H1 (cell line): ENCODE data around the gene DCBLD1. TPM values are rescaled to one million over a fixed set of nuclear protein-coding genes. Genes with fewer than 3 reads are reported as not detected.

Experiments used
- CTCF ChIA-PET: fragments of 300-600 bp; sonication (Branson Sonifier 250); formaldehyde crosslinking; loops from one replicate; lab custom pipeline; 2021; ENCODE audit not compliant: partially characterized antibody; lab: Charles Lee
- POLR2A ChIA-PET: fragments of 300-600 bp; sonication (Branson Sonifier 250); formaldehyde crosslinking; loops from one replicate; lab custom pipeline; 2021; ENCODE audit warnings: inconsistent platforms; ENCODE audit not compliant: partially characterized antibody; lab: Charles Lee
- DNase-seq, 2 experiments: peaks; one replicate each; pipeline versions ENCODE4 v3.0.0 to v3.0.0-alpha.2; 2010 to 2022; ENCODE audit warnings: low spot score in 2 of 2, low read depth in 1 of 2, mixed read lengths in 1 of 2
- FAIRE-seq: peaks from 2 replicates; lab custom pipeline; 2011; peaks lifted over from hg19 to GRCh38; lab: Jason Lieb, UNC
- H2AFZ ChIP-seq: 2 replicates; pipeline ENCODE4 v1.8.1; 2012; ENCODE audit warnings: low read length, inconsistent platforms
- H2AK5ac ChIP-seq: 2 replicates; pipeline ENCODE4 v1.6.1; 2013; ENCODE audit warnings: low read depth, low read length
- H2BK120ac ChIP-seq: replicated peaks from 2 replicates; pipeline ENCODE3; 2013; ENCODE audit warnings: low read depth, low read length, inconsistent platforms
- H2BK12ac ChIP-seq: 2 replicates; pipeline ENCODE4 v1.6.1; 2013; ENCODE audit warnings: low read depth, low read length
- H2BK15ac ChIP-seq: 2 replicates; pipeline ENCODE4 v1.6.1; 2013; ENCODE audit warnings: low read length
- H2BK20ac ChIP-seq: 2 replicates; pipeline ENCODE4 v1.6.1; 2013; ENCODE audit warnings: low read length
- H2BK5ac ChIP-seq: 2 replicates; pipeline ENCODE4 v1.6.1; 2013; ENCODE audit warnings: low read depth, low read length
- H3K14ac ChIP-seq: 2 replicates; pipeline ENCODE4 v1.6.1; 2013; ENCODE audit warnings: inconsistent platforms; ENCODE audit not compliant: insufficient read length
- H3K18ac ChIP-seq: 2 replicates; pipeline ENCODE4 v1.6.1; 2013; ENCODE audit warnings: low read length; ENCODE audit errors: extremely low read depth
- H3K23ac ChIP-seq: 2 replicates; pipeline ENCODE4 v1.6.1; 2013; ENCODE audit warnings: inconsistent platforms; ENCODE audit not compliant: insufficient read length
- H3K23me2 ChIP-seq: 2 replicates; pipeline ENCODE4 v1.6.1; 2013; ENCODE audit warnings: low read depth, low read length
- H3K27ac ChIP-seq: 2 replicates; pipeline ENCODE4 v1.6.1; 2011; ENCODE audit warnings: low read depth, low read length, inconsistent platforms
- H3K27me3 ChIP-seq, 4 experiments: replicated peaks in 1 of 4; 1 replicate in 1 of 4; 2 replicates in 3 of 4; pipeline versions ENCODE4 v1.6.1 to v1.8.1; 2011 to 2013; ENCODE audit warnings: low read length in 3 of 4, mild to moderate bottlenecking in 3 of 4, inconsistent platforms in 2 of 4, mixed read lengths in 2 of 4, moderate library complexity in 1 of 4; ENCODE audit not compliant: control insufficient read depth in 3 of 4, insufficient read depth in 3 of 4; ENCODE audit errors: extremely low read depth in 1 of 4
- H3K36me3 ChIP-seq, 4 experiments: 2 replicates each; pipeline versions ENCODE4 v1.6.1 to v1.8.1; 2011 to 2013; ENCODE audit warnings: mild to moderate bottlenecking in 4 of 4, low read length in 3 of 4, moderate library complexity in 2 of 4, control low read depth in 1 of 4, inconsistent platforms in 1 of 4; ENCODE audit not compliant: insufficient read depth in 4 of 4, control insufficient read depth in 2 of 4
- H3K4ac ChIP-seq: replicated peaks from 2 replicates; pipeline ENCODE3; 2013; ENCODE audit warnings: low read length, low read depth, mixed read lengths, inconsistent platforms; ENCODE audit not compliant: insufficient read length
- H3K4me1 ChIP-seq, 4 experiments: replicated peaks in 1 of 4; 1 replicate in 1 of 4; 2 replicates in 3 of 4; pipeline versions ENCODE4 v1.6.1 to v1.8.1; 2011 to 2013; ENCODE audit warnings: low read length in 3 of 4, inconsistent platforms in 2 of 4, mixed read lengths in 1 of 4; ENCODE audit not compliant: insufficient read depth in 4 of 4, control insufficient read depth in 3 of 4
- H3K4me2 ChIP-seq, 2 experiments: 2 replicates each; pipeline versions ENCODE4 v1.6.1 to v1.8.1; 2011 to 2013; ENCODE audit warnings: low read depth in 2 of 2, low read length in 2 of 2, control low read depth in 1 of 2, inconsistent platforms in 1 of 2, mild to moderate bottlenecking in 1 of 2; ENCODE audit not compliant: insufficient read depth in 1 of 2
- H3K4me3 ChIP-seq, 4 experiments: fragments of 200-600, 300-600 bp in 1 of 4; sonication (generic), shearing (Covaris generic), sonication (Bioruptor Twin) in 1 of 4; 2 replicates each; pipeline versions ENCODE4 v1.5.1 to v1.8.1; 2011 to 2016; ENCODE audit warnings: low read length in 4 of 4, low read depth in 3 of 4, control low read depth in 2 of 4, inconsistent platforms in 2 of 4, mild to moderate bottlenecking in 2 of 4, mixed read lengths in 1 of 4, moderate library complexity in 1 of 4; ENCODE audit not compliant: insufficient read depth in 2 of 4; ENCODE audit errors: extremely low read depth in 1 of 4
- H3K56ac ChIP-seq: replicated peaks from 2 replicates; pipeline ENCODE3; 2013; ENCODE audit warnings: low read depth, mild to moderate bottlenecking, mixed read lengths, low read length, inconsistent platforms; ENCODE audit not compliant: insufficient read length
- H3K79me1 ChIP-seq: 2 replicates; pipeline ENCODE4 v1.6.1; 2013; ENCODE audit warnings: low read depth, low read length, control low read depth
- H3K79me2 ChIP-seq, 2 experiments: 2 replicates each; pipeline versions ENCODE4 v1.6.1 to v1.8.1; 2012 to 2013; ENCODE audit warnings: low read length in 2 of 2, mild to moderate bottlenecking in 2 of 2, inconsistent platforms in 1 of 2; ENCODE audit not compliant: insufficient read depth in 2 of 2, control insufficient read depth in 1 of 2
- H3K9ac ChIP-seq, 4 experiments: replicated peaks in 1 of 4; 1 replicate in 1 of 4; 2 replicates in 3 of 4; pipeline versions ENCODE4 v1.6.1 to v1.8.1; 2011 to 2013; ENCODE audit warnings: low read depth in 3 of 4, low read length in 3 of 4, control low read depth in 2 of 4, mild to moderate bottlenecking in 2 of 4, moderate library complexity in 2 of 4, inconsistent platforms in 1 of 4; ENCODE audit errors: extremely low read depth in 1 of 4
- H3K9me3 ChIP-seq, 2 experiments: 2 replicates each; pipeline versions ENCODE4 v1.6.1 to v1.8.1; 2012 to 2013; ENCODE audit warnings: mild to moderate bottlenecking in 2 of 2, moderate library complexity in 2 of 2, control low read depth in 1 of 2, inconsistent platforms in 1 of 2, low read depth in 1 of 2, low read length in 1 of 2, mixed read lengths in 1 of 2; ENCODE audit not compliant: insufficient read depth in 2 of 2
- H4K20me1 ChIP-seq, 2 experiments: replicated peaks in 1 of 2; 2 replicates each; pipeline versions ENCODE3 to v1.8.1; 2011 to 2013; ENCODE audit warnings: inconsistent platforms in 2 of 2, low read length in 2 of 2, mild to moderate bottlenecking in 1 of 2; ENCODE audit not compliant: insufficient read depth in 2 of 2, control insufficient read depth in 1 of 2
- H4K5ac ChIP-seq: 2 replicates; pipeline ENCODE4 v1.6.1; 2013; ENCODE audit warnings: low read length, low read depth, mixed read lengths, inconsistent platforms; ENCODE audit not compliant: insufficient read length
- H4K8ac ChIP-seq: 2 replicates; pipeline ENCODE4 v1.8.0; 2013; ENCODE audit warnings: mild to moderate bottlenecking, moderate library complexity, low read length, inconsistent platforms; ENCODE audit not compliant: insufficient read depth; ENCODE audit errors: extremely low read depth
- H4K91ac ChIP-seq: replicated peaks from 2 replicates; pipeline ENCODE3; 2013; ENCODE audit warnings: low read length, mixed read lengths, inconsistent platforms; ENCODE audit not compliant: insufficient read length
- CEBPB ChIP-seq: IDR thresholded peaks from 2 replicates; pipeline ENCODE4 v1.6.1; 2012; ENCODE audit warnings: low read depth, low read length
- NANOG ChIP-seq: IDR thresholded peaks from 2 replicates; pipeline ENCODE4 v1.6.1; 2011; ENCODE audit warnings: low read length, low read depth, mild to moderate bottlenecking, inconsistent platforms; ENCODE audit not compliant: insufficient read depth, poor library complexity, severe bottlenecking
- RBBP5 ChIP-seq: IDR thresholded peaks from 2 replicates; pipeline ENCODE4 v1.7.1; 2012; ENCODE audit warnings: low read depth, mild to moderate bottlenecking, inconsistent platforms, low read length, moderate library complexity, borderline replicate concordance
- SIRT6 ChIP-seq: IDR thresholded peaks from one replicate; pipeline ENCODE4 v1.7.1; 2012; ENCODE audit warnings: low read length, inconsistent platforms
- SP1 ChIP-seq: IDR thresholded peaks from 2 replicates; pipeline ENCODE4 v1.6.1; 2011; ENCODE audit warnings: low read depth, low read length
- SP2 ChIP-seq: IDR thresholded peaks from 2 replicates; pipeline ENCODE4 v1.6.1; 2012; ENCODE audit warnings: mild to moderate bottlenecking, low read length, inconsistent platforms
- TAF7 ChIP-seq: optimal IDR thresholded peaks from 2 replicates; pipeline ENCODE3; 2011; ENCODE audit warnings: low read depth, mild to moderate bottlenecking, inconsistent platforms, low read length, moderate library complexity, borderline replicate concordance
- TCF12 ChIP-seq: IDR thresholded peaks from 2 replicates; pipeline ENCODE4 v1.6.1; 2011; ENCODE audit warnings: low read depth, mild to moderate bottlenecking, low read length
- WGBS, 2 experiments: shearing (Covaris generic) in 1 of 2; methylation state at CpG; one replicate each; pipeline versions ENCODE4 v1.1.6 to v1.1.7; 2013 to 2015; ENCODE audit warnings: low lambda C conversion rate in 2 of 2, mixed read lengths in 2 of 2, inconsistent platforms in 1 of 2, low coverage in 1 of 2, missing lambda C conversion rate in 1 of 2; ENCODE audit not compliant: insufficient replicate concordance in 2 of 2, insufficient coverage in 1 of 2, insufficient read length in 1 of 2; ENCODE audit errors: extremely low coverage in 1 of 2, missing lambda C conversion rate in 1 of 2; 5-methylcytosine and 5-hydroxymethylcytosine counted together
- polyA plus RNA-seq, 7 experiments: library from polyadenylated mRNA; depleted of rRNA in 3 of 7; stranded (reverse) in 5 of 7; unstranded in 2 of 7; fragments of >200 nt in 5 of 7; fragments of 200-250 nt in 2 of 7; gene quantifications; 1 replicate in 5 of 7; 2 replicates in 1 of 7; 4 replicates in 1 of 7; pipeline versions ENCODE4 v1.2.1 to v1.2.3, GENCODE V29; 2011 to 2013; ENCODE audit warnings: missing spikeins in 2 of 7, mixed read lengths in 2 of 7
- total RNA-seq: library from RNA; stranded (reverse); fragmentation: NEBNext Ultra II Directional; extraction: Animal tissue kit (Norgen Biotek cat#: 25700); gene quantifications from 2 replicates; pipeline ENCODE4 v1.2.1, GENCODE V29; 2021

Gene DCBLD1
- total and polyA plus RNA-seq, 2 of the 8 experiments (the other 6 are each of a cell fraction or from before 2014, with no cell fraction given): 3.9 to 11.2 TPM

GRCh38 chr6:117494283-117494682 lies 11.8 kb downstream of the DCBLD1 start:
- no peak for FAIRE-seq
- DNase-seq: no peak
- no peak overlapping the region for H3K4me2 ChIP-seq
- H2BK15ac ChIP-seq: no peak overlapping the region
- no peak overlapping the region for H4K5ac ChIP-seq
- H3K79me1 ChIP-seq: no peaks in the 10 kb centered on the region
- ChIA-PET POLR2A (no interaction called here), CTCF (interaction anchor here (0.6 to 1.0 kb wide), 2 partner anchors 44 to 263 kb away, joined by 3 read pairs; no protein-coding TSS in a partner anchor)
- no peaks in the 10 kb centered on the region for H3K36me3 ChIP-seq
- H2BK120ac ChIP-seq: no peak overlapping the region
- no peak overlapping the region for H3K27ac ChIP-seq
- H3K56ac ChIP-seq: no peak overlapping the region
- no peaks in the 10 kb centered on the region for H3K9me3 ChIP-seq
- H3K4me1 ChIP-seq: no peaks in the 10 kb centered on the region; a peak in 1 of 7 replicates
- no peak overlapping the region for H3K14ac ChIP-seq
- no peak overlapping the region for H2BK5ac ChIP-seq
- H3K4ac ChIP-seq: no peak overlapping the region
- no peaks in the 10 kb centered on the region for H3K79me2 ChIP-seq
- no peak overlapping the region for H2BK20ac ChIP-seq
- H4K91ac ChIP-seq: no peak overlapping the region
- no peak overlapping the region for H3K4me3 ChIP-seq
- no peak overlapping the region for H2BK12ac ChIP-seq
- H3K23ac ChIP-seq: no peak overlapping the region
- H2AK5ac ChIP-seq: no peak overlapping the region
- no peaks in the 10 kb centered on the region for H3K23me2 ChIP-seq
- H3K9ac ChIP-seq: no peak overlapping the region
- no peak overlapping the region for H3K18ac ChIP-seq
- 95% methylated on average over 2 of the region's 2 CpGs; no CpG with 5 or more reads in 1 of the 2 experiments for WGBS, 2 experiments
- TF ChIP-seq SP1: no peak
- no peak for TF ChIP-seq TCF12
- no peak for TF ChIP-seq SP2
- TF ChIP-seq RBBP5: no peak
- no peak for TF ChIP-seq NANOG
- TF ChIP-seq TAF7: no peak
- TF ChIP-seq CEBPB: no peak
- TF ChIP-seq SIRT6: no peak
- no peak overlapping the region for H2AFZ ChIP-seq
- H4K8ac ChIP-seq: no peak overlapping the region
- H3K27me3 ChIP-seq: no peaks in the 10 kb centered on the region
- no peaks in the 10 kb centered on the region for H4K20me1 ChIP-seq
